ENCODE results near the gene DUSP8. TPM values are rescaled to one million over a fixed set of nuclear protein-coding genes. Genes with fewer than 3 reads are reported as not detected.

Gene DUSP8
- total and polyA plus RNA-seq, 2 experiments from 2014 or later: 0.11 TPM; not detected in 1

DNA sequence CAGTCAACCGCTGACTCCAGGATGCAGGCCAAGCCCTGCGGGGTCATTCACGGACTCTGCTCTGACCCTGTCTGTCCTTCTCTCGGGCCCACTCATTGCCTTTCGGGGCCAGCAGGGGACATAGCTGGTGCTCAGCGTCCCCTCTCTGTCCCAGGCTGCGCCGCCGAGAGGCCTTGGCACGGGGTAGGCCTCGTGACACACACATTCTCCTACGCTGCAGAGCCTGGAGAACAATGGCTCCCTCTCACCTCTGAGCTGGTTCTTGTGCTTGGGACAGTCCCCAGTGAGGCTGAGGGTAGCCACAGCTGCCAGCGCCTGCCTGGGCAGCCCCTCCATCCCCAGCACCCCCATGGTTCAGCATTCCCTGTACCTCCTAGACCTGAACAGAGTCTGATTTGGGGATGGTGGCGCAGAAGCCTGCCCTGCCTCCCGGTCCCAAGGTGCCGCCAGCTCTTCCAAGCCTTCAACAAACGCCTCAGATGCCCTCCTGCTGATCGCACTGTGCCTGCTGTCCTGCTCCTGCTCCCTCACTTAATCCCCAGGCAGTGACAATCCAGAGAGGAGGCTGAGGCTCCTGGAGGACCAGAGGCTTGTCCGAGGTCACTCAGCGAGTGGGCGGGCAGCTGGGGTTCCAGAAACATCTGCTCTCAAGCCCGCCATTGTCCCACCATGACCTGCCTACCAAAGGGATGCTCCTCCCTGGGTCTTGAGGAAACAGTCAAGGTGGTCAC is 30.4 kb downstream of the DUSP8 start:
- no peak overlapping the region for H3K27ac ChIP-seq
- no peaks in the 10 kb centered on the region for H3F3A ChIP-seq (ENCODE audit: insufficient read depth)
- H3K4me2 ChIP-seq (ENCODE audit: unreplicated experiment): no peak overlapping the region
- DNase-seq: no peak
- peaks cover 10% of the 10 kb centered on the region for H3K79me2 ChIP-seq (ENCODE audit: insufficient read depth)
- 0 out of 2 replicates have a peak, but pooled peaks cover 2% of the 10 kb centered on the region for H4K20me1 ChIP-seq (ENCODE audit: insufficient read depth)
- H3K36me3 ChIP-seq (ENCODE audit: low read depth): no peaks in the 10 kb centered on the region
- no peaks in the 10 kb centered on the region for H3K4me1 ChIP-seq (ENCODE audit: insufficient read depth)
- H3K9me3 ChIP-seq (ENCODE audit: low read depth): no peaks in the 10 kb centered on the region
- 71 to 80% methylated on average over 21 to 22 of the region's 22 CpGs for WGBS, 2 experiments (ENCODE audit: low coverage in 1 of 2, low lambda C conversion rate in 2 of 2, missing lambda C conversion rate in 2 of 2)
- no peaks in the 10 kb centered on the region for H3K9me2 ChIP-seq (ENCODE audit: insufficient read depth)
- no peak overlapping the region for H2AFZ ChIP-seq
- H3K4me3 ChIP-seq: no peak overlapping the region
- no peak for TF ChIP-seq EZH2 (IDR thresholded peaks at IDR 0.05; ENCODE audit: insufficient read depth, poor library complexity, severe bottlenecking)
- no peak for TF ChIP-seq EZH2phosphoT487 (IDR thresholded peaks at IDR 0.05; ENCODE audit: insufficient read depth, low read depth)
- H3K27me3 ChIP-seq (replicated peaks; ENCODE audit: insufficient read depth): peaks cover 13% of the 10 kb centered on the region; the same call in 1 of the 2 replicates
- in situ Hi-C loops (cut with MboI): no loop called here
- no peak overlapping the region for H3K9ac ChIP-seq

DNA sequence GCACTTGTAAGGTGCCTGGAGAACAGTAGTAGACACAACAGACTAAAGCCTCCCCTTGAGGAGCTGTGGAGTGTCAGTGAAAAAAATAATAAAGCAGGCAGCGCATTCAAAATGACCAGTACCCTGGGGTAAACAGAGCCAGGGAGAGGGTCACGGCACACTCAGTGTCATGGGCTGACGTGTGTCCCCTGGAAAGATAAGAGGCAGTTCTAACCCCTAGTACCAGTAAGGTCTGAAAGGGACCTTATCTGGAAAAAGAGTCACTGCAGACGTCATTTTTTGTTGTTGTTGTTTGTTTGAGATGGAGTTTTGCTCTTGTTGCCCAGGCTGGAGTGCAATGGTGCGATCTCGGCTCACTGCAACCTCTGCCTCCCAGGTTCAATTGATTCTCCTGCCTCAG is 32.0 kb downstream of the DUSP8 start:
- H3F3A ChIP-seq (ENCODE audit: insufficient read depth): no peaks in the 10 kb centered on the region
- H3K27me3 ChIP-seq (replicated peaks; ENCODE audit: insufficient read depth): peaks cover 13% of the 10 kb centered on the region; the same call in 1 of the 2 replicates
- no peak overlapping the region for H2AFZ ChIP-seq
- no peak overlapping the region for H3K27ac ChIP-seq
- H3K9ac ChIP-seq: no peak overlapping the region
- WGBS, 2 experiments (ENCODE audit: low coverage in 1 of 2, low lambda C conversion rate in 2 of 2, missing lambda C conversion rate in 2 of 2): 87 to 91% methylated on average over 6 of the region's 6 CpGs
- no peaks in the 10 kb centered on the region for H3K4me1 ChIP-seq (ENCODE audit: insufficient read depth)
- TF ChIP-seq EZH2 (IDR thresholded peaks at IDR 0.05; ENCODE audit: insufficient read depth, poor library complexity, severe bottlenecking): no peak
- no peak for TF ChIP-seq EZH2phosphoT487 (IDR thresholded peaks at IDR 0.05; ENCODE audit: insufficient read depth, low read depth)
- 0 out of 2 replicates have a peak, but pooled peaks cover 14% of the 10 kb centered on the region for H4K20me1 ChIP-seq (ENCODE audit: insufficient read depth)
- H3K9me3 ChIP-seq (ENCODE audit: low read depth): no peaks in the 10 kb centered on the region
- DNase-seq: no peak
- no peak overlapping the region for H3K4me2 ChIP-seq (ENCODE audit: unreplicated experiment)
- no peak overlapping the region for H3K4me3 ChIP-seq
- H3K79me2 ChIP-seq (ENCODE audit: insufficient read depth): peaks cover 26% of the 10 kb centered on the region
- no peaks in the 10 kb centered on the region for H3K36me3 ChIP-seq (ENCODE audit: low read depth)
- in situ Hi-C loops (cut with MboI): no loop called here
- H3K9me2 ChIP-seq (ENCODE audit: insufficient read depth): no peaks in the 10 kb centered on the region

DNA sequence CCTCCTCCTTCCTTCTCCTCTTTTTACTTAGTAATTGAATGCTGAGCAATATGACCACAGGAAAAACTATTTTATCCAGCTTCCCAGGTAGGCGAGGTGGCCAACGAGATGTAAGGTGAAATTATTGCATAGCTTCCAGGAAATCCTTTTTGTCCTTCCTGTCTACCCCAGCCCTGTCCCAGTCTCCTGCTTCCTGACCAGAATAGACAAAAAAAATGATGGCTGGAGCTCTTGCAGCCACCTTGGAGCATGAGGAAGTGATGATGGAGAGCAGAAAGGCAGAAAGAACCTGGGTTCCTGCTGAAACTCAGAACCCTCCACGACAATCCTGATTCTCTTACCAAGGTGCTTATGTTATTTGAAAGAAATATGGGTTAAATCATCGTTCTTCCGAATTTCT is 33.9 kb downstream of the DUSP8 start:
- peaks cover 44% of the 10 kb centered on the region for H3K79me2 ChIP-seq (ENCODE audit: insufficient read depth)
- in situ Hi-C loops (cut with MboI): no loop called here
- TF ChIP-seq EZH2phosphoT487 (IDR thresholded peaks at IDR 0.05; ENCODE audit: insufficient read depth, low read depth) (no peak), EZH2 (IDR thresholded peaks at IDR 0.05; ENCODE audit: insufficient read depth, poor library complexity, severe bottlenecking) (no peak)
- H3F3A ChIP-seq (ENCODE audit: insufficient read depth): peaks cover 3% of the 10 kb centered on the region; the same call in 1 of the 2 replicates
- no peaks in the 10 kb centered on the region for H3K9me2 ChIP-seq (ENCODE audit: insufficient read depth)
- H3K4me2 ChIP-seq (ENCODE audit: unreplicated experiment): no peak overlapping the region
- H3K9me3 ChIP-seq (ENCODE audit: low read depth): no peaks in the 10 kb centered on the region
- no peak overlapping the region for H2AFZ ChIP-seq
- H3K4me1 ChIP-seq (ENCODE audit: insufficient read depth): peaks cover 3% of the 10 kb centered on the region; the same call in 1 of the 2 replicates
- DNase-seq: no peak
- H4K20me1 ChIP-seq (ENCODE audit: insufficient read depth): 0 out of 2 replicates have a peak, but pooled peaks cover 14% of the 10 kb centered on the region
- H3K27ac ChIP-seq: no peak overlapping the region
- no peak overlapping the region for H3K9ac ChIP-seq
- 54 to 58% methylated on average over 5 of the region's 5 CpGs for WGBS, 2 experiments (ENCODE audit: low coverage in 1 of 2, low lambda C conversion rate in 2 of 2, missing lambda C conversion rate in 2 of 2)
- H3K36me3 ChIP-seq (ENCODE audit: low read depth): no peaks in the 10 kb centered on the region
- no peak overlapping the region for H3K4me3 ChIP-seq
- H3K27me3 ChIP-seq (replicated peaks; ENCODE audit: insufficient read depth): peaks cover 13% of the 10 kb centered on the region; the same call in 1 of the 2 replicates

DNA sequence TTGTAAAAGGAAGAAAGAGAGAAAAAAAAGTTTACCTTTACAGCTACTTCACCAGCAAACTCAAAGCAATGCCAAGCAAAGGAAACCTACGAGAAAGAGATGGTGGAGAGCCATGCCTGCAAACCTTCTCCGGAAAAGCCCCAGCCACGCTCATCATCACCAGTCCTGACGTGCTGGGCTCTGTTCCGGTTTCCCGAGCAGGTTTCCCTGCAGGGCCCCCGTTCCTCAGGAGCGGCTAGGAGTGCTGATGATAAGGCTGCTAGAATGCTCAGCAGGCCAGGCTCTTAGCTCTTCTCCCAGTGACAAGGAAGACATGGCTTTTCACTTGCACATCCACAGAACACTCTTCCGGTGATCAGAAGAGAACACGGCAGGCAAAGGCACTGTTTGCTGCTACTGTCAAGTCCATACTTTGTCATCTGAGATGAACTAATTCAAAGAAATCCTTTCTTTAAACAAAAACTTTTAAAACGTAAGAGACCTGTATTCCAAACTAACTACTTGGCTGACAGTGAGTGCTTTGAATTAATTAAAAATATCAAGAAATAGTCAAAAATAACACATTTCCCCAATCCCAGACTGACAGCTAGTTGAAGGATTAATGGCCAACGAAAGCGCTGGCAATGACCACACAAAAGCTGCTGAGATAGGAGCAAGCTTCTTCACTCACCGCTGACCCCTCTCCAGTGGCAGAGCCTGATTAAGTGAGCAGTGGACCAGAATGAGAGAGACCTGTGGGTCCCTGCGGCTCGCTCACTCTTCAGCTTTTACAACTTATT is 35.8 kb downstream of the DUSP8 start:
- Histone ChIP-seq H3K9me3 (ENCODE audit: low read depth) (no peaks in the 10 kb centered on the region), H3K4me1 (ENCODE audit: insufficient read depth) (peaks cover 22% of the 10 kb centered on the region), H3K27ac (no peak overlapping the region), H2AFZ (no peak overlapping the region), H3K9ac (no peak overlapping the region), H3K9me2 (ENCODE audit: insufficient read depth) (no peaks in the 10 kb centered on the region), H3K79me2 (ENCODE audit: insufficient read depth) (peaks cover 46% of the 10 kb centered on the region), H3K27me3 (replicated peaks; ENCODE audit: insufficient read depth) (peaks cover 13% of the 10 kb centered on the region; the same call in 1 of the 2 replicates), H3K36me3 (ENCODE audit: low read depth) (no peaks in the 10 kb centered on the region), H3K4me3 (no peak overlapping the region), H3F3A (ENCODE audit: insufficient read depth) (peaks cover 18% of the 10 kb centered on the region), H3K4me2 (ENCODE audit: unreplicated experiment) (no peak overlapping the region), H4K20me1 (ENCODE audit: insufficient read depth) (peaks cover 20% of the 10 kb centered on the region; the same call in 1 of the 2 replicates)
- TF ChIP-seq EZH2phosphoT487 (IDR thresholded peaks at IDR 0.05; ENCODE audit: insufficient read depth, low read depth) (no peak), EZH2 (IDR thresholded peaks at IDR 0.05; ENCODE audit: insufficient read depth, poor library complexity, severe bottlenecking) (no peak)
- DNase-seq: no peak
- in situ Hi-C loops (cut with MboI): no loop called here
- WGBS, 2 experiments (ENCODE audit: low coverage in 1 of 2, low lambda C conversion rate in 2 of 2, missing lambda C conversion rate in 2 of 2): 86 to 89% methylated on average over 16 of the region's 16 CpGs
